AG08396 (cell line): ENCODE data around the gene B3GAT1.

ENCODE experiments used
- DNase-seq: peaks from one replicate; pipeline ENCODE4 v3.0.0; 2012; ENCODE audit warnings: low spot score, mixed read lengths

Gene B3GAT1

GRCh38 chr11:134441706-134442105 is 29.7 kb upstream of the B3GAT1 start:
- DNase-seq, result no peak

- no peak for DNase-seq
These were observed 29.2 kb upstream of the B3GAT1 start for GRCh38 chr11:134441281-134441680.

DNA sequence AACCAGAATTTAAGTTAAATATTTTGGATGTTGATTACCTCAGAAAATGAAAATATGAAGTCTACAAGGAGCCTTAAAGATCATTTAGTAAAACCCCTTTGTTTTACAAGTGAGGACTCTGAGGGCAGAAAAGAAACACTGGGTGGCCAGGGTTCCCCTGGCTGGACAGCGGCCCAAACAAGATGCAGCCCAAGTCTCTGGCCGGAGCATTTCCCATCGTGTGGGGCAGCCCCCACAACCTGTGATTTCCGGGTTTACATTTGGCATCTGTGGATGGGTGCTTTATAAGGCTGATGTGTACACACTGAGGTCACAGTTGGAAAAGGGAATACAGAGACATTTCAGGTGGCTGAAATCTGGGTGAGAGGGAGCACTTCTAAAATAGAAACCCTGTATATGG is 28.8 kb upstream of the B3GAT1 start:
- no peak for DNase-seq

DNA sequence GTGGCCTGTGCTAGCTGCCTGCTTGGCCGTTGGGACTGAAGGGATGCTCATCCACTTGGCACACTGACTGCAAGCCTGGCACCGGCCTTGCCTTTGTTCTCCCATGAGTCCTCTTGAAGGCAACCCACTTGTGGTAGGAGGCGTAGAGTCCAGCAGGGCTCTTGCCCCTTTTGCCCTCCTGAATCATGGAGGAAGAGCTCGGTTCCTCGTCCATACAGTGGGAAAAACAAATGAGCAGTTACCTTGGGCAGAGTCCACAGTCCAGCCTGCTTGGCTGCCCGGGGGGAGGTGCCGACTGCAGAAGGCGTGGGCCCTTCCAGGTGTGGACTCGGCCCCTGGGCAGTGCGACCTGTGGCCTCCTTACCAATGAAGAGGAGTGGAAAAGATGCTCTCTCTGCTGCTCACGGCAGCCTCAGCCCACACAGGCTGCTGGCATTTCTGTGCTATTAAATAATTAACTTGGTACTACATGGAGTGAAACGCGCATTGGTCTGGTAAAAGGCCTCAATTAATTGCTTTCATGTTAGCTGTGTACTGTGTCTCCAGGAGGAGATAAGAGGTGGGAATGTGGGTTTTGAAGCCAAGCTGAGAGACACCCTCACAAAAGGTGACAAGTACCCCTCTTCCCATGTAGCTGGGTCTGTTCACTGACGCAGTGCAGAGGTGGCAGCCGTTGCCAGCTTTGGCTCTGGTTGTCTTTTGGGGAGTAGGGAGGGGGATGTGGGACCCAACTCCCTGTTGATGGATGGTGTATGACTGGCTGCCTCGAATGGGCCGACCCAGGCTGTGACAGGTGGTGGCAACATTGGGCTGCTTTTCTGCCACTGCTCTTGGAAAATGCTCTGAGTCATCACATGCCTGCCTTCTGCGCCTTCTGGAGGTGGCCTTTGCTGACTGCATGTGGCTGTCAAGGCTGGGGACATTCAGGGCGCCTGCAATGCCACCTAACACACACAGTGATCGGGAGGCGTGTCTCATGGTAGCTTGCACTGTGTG is 26.8 kb upstream of the B3GAT1 start:
- no peak for DNase-seq

- no peak for DNase-seq
These were observed 25.8 kb upstream of the B3GAT1 start for GRCh38 chr11:134437821-134438220.

GRCh38 chr11:134436781-134437180 is 24.7 kb upstream of the B3GAT1 start:
- no peak for DNase-seq

GRCh38 chr11:134433806-134434205 is 21.8 kb upstream of the B3GAT1 start:
- no peak for DNase-seq

DNA sequence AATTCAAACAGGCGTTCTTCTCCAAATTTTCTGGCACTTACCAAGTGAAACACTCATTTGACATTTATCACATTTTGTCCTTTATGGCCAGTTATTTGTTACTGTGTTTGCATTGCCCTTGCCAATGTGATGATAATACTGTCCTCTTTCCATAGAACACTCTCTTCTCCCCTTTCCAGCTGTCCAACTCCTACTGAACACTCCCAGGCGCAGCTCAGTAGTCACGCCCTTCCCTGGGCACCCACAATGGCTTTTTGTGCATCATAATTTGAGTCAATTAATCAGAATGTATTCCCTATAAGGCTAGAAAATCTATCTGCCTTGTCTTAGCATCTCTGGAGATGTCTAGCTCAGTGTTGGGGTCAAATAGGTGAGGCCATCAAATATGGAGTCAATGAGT is 21.2 kb upstream of the B3GAT1 start:
- DNase-seq, result no peak

DNA sequence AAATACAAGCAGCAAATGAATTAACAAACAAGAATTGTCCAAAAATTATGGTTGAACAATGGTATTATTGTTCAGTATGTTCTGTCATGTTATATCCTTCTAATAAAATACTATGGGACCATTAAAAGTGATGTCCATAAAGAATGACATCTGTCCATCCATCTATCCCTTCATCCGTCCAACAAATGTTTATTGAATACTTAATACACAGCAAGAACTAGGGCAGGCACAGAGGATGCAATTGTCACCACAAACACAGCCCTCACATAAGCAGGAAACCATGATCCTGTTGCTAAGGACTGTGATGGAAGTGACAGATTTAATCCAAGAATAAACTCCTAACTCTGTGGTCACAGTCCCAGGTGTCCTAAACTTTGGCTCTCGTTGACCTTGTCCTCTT is 20.7 kb upstream of the B3GAT1 start:
- no peak for DNase-seq

- DNase-seq, result no peak
These were observed 17.1 kb upstream of the B3GAT1 start for GRCh38 chr11:134429106-134429505.

GRCh38 chr11:134425816-134426536 is 13.9 kb upstream of the B3GAT1 start:
- no peak for DNase-seq

DNA sequence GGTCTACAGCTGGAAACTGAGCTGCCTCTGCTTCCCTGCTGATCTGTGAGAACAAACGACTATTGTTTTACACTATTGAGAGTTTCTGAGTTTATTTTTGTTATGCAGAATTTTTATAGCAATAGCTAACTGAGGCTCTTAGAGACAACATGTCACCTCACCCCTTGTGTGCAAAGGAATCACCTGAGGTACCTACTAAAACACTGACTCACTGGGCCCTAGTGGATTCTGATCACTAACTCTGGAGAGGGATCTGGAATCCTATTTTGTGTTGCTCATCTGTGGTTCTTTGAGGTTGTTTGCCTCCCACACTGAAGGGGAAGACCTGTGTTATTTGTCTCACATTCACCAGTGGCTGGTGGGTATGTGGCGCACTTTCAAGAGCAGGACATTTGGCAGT is 13.4 kb upstream of the B3GAT1 start:
- no peak for DNase-seq

DNA sequence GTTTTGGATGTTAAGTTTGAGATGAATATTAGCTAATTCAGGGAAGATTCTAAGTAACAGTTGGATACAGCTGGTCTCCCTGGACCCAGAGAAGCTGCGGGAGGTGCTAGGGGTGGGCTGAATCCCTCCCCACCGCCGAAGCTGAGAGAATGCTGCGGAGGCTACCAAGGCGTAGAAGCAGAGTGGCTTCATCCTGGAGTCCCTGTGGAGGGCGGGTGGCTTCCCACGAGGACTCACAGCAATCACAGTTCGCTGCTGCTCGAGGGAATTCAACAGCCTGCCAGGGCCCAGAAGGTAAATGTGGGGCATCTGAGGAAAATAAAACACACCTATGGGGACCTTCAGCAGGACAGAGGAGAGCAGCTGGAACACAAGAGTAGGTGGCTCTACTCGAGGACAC is 11.1 kb upstream of the B3GAT1 start:
- no peak for DNase-seq

DNA sequence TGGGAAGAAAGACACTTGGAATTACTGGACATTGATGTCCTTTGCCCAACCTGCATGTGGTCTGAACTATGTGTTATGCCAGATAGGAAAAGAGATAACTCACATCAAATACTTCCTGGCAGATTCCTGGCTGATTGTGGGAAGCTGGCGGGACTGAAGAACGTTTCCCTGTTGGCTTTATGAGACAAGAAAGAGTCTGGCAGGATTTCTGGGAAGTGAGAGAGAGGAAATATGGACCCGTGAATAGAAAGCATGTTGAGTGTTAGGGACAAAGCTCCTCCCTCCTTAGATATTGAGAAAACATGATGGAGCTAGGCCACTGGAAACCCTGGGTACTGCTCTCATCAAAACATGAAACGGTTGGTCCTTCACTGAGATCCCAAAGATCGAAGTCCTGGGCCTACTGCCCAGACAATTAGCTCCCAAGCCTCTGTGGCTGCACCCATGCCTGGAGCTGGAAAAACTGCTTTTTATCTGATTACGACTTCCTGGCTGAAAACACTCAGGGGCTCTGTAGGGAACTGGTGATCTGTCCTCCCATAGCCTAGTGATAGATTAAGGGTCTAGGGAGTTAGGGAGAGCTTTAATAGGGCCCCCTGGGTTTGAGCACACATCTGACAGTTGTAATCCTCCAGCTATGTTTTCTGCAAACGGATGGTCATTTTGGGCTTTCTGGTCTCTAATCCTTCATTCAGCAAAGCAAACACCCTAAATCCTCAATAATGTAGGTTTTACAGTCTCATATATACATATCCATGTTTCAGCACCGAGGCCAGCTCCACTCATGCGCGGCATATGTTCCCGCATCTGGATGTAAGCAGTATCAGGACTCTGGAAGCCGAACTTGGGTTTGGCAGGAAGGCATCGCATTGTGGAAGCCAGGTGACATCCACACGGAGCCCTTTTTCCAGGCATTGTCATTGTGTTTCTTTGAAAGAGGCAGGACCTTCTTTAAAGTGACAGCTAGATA is 6.1 kb upstream of the B3GAT1 start:
- no peak for DNase-seq

DNA sequence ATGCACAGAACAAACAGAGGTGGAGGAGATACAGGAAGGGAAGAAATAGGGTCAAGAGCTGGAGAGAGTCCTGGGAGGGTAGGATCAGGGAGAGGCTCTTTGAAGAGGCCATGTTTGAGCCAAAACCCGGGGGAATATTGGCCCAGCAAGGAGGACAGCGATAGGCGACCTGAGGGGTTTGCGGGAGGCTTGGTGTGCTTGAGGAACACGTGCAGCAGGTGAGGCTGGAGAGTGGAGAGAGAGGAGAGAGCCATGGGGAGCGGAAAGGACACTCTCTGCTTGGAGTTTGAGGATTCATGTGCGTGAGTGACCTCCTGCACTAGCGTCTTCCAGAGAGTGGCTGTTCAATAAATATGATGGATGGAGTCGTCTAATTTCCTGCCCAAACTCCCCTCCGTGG is 4.7 kb upstream of the B3GAT1 start:
- DNase-seq, result no peak

- no peak for DNase-seq
These were observed 3.0 kb upstream of the B3GAT1 start for GRCh38 chr11:134414766-134415765.

GRCh38 chr11:134413826-134414731 is 2.0 kb upstream of the B3GAT1 start:
- no peak for DNase-seq

GRCh38 chr11:134413043-134413825 is 1.2 kb upstream of the B3GAT1 start:
- no peak for DNase-seq

DNA sequence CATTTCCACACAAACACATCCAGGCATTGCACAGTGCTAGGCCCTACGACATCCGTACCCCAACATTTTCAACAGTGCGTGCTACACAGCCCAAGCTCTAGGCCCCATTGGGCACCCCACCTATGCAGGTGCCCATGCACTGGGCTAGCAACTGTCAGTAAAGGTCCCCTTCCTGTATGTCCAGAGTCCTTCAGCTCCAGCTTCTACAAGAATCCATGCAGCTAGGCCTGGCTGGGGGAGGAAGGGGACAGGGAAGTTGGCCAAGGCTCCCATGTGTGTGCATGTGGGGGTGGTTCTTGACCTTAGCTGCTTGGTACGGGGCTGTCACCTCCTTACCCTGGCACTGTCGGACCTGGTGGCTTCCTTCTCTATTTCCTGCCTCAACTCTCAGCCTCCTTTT is 1.3 kb downstream of the B3GAT1 start:
- no peak for DNase-seq
